H54 (cell line): Measurements from ENCODE around the gene NOA1.
"Not testable (repeated sequence)": the region's sequence is repeated elsewhere in the genome, so short reads cannot be mapped to it uniquely, and the experiment has no call there.

Source experiments
- DNase-seq: peaks from one replicate; pipeline ENCODE4 v3.0.0; 2011; ENCODE audit warnings: low spot score, mixed read lengths; ENCODE audit not compliant: insufficient read length
- FAIRE-seq: peaks from 3 replicates; lab custom pipeline; 2011; peaks lifted over from hg19 to GRCh38; lab: Jason Lieb, UNC
- POLR2A ChIP-seq: IDR thresholded peaks from 2 replicates; pipeline ENCODE4 v1.6.1; 2011; ENCODE audit warnings: low read depth, mild to moderate bottlenecking, low read length

Gene NOA1

DNA sequence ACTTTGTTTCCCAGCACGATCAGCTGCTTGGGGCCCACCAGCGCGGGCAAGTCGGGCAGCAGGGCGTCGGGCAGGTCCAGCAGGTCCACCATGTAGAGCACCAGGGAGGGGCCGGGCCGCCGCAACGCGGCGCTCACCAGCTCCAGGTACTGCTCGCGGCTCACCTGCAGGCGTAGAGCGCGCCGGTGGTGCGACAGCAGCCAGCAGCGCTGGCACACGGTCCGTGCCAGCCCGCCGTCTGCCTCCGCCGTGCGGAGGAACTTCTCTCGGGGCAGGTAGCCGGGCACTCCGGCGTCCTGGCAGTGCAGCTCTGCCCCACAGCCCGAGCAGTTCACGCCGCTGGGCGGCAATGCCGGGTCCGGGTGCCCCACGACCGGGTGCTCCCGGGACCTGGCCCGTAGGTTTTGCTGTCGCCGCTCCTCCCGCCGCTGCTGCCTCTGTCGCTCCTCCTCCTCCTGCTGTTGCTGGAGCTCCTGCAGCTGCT is 527 bp downstream of the NOA1 start:
- no peak for TF ChIP-seq POLR2A
- no peak for FAIRE-seq
- DNase-seq, result no peak

DNA sequence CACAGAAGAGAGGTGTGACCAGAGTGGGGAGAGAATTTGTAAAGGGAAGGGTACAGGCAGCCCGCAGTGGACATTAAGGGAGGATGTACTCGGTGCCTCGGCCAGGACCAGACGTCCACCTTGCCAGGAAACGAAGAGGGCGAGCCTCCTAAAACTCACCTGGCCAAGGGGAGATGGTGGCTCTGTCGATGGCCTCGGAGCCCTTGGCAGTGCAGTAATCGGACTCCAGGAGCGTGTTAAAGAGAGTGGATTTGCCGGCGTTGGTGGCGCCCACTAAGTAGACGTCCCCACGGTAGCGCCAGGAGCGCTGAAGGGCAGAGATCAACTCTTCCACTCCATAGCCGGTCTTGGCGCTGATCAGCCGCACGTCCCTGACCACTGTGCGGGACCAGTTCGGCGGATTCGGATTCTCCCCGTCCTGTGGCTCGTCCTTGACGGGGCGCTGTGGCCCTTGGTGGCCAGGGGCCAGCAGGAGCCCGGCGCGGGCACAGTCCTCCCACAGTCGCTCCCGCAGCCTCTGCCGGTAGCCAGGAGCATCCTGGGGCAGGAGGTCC is 1.0 kb downstream of the NOA1 start:
- no peak for TF ChIP-seq POLR2A
- FAIRE-seq, result no peak
- DNase-seq, result no peak

DNA sequence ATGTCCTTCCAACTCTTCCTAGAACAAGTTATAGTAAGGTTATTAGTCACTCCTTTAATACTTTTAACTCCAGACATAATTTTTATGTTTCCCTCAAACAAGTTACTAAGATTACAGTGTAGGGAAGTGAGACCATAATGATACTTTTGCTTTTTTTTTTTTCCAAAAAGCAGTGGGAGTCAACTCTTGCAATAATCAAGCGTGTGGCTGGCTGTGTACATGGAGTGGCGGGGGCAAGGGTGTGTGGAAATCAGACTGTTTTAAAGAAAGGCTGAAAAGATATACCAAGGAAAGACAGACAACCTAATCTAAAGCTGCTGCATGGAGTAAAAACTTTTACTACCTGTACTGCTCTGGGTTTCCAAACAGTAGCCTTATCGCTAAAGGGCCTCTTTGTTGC is 4.1 kb downstream of the NOA1 start:
- no peak for FAIRE-seq
- no peak for DNase-seq
- TF ChIP-seq POLR2A, result no peak

DNA sequence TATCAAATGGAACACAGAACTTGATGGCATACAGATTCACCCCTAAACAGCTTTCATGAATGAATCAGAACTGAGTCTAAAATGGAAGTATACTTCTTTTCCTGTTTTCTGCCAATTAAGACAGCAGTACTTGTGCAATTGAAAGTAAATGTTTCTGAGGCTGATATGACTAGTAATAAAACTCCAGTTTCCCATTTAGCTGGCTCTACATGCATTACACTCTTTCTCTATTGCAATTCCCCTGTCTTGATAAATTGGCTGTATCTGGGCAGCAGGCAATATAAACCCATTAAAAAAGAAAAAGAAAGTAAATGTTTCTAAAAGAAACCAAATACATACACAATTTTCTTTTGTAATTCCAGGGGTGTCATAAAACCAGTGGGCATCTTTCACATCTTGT is 4.6 kb downstream of the NOA1 start:
- DNase-seq, result no peak
- TF ChIP-seq POLR2A, result no peak
- no peak for FAIRE-seq

GRCh38 chr4:56972389-56972788 is 5.0 kb downstream of the NOA1 start:
- no peak for TF ChIP-seq POLR2A
- FAIRE-seq (no peak), DNase-seq (no peak)

- FAIRE-seq, result no peak
- no peak for DNase-seq
- no peak for TF ChIP-seq POLR2A
Measured at GRCh38 chr4:56971383-56971782, 6.0 kb downstream of the NOA1 start.

- no peak for TF ChIP-seq POLR2A
- no peak for DNase-seq
- FAIRE-seq, result no peak
Measured at GRCh38 chr4:56961107-56961500, 16.3 kb downstream of the NOA1 start.

DNA sequence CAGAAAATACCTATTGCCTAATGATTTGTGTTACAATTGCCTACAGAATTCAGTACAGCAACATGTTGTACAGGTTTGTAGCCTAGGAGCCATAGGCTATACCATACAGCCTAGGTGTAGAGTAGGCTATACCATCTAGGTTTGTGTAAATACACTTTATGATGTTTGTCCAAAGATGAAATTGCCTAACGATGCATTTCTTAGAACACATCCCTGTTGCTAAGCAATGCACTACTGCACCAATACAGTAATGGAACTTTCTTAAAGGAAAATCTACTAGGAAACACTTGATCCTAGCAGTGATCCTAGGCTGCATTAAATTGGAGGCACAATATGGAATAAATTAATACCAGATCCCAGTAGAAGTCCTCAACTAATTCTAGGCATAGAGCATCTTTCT is 18.3 kb downstream of the NOA1 start:
- no peak for FAIRE-seq
- TF ChIP-seq POLR2A, result no peak
- no peak for DNase-seq

- FAIRE-seq (no peak), DNase-seq (peak; percentile 9)
Measured at GRCh38 chr4:56958111-56958517, 19.3 kb downstream of the NOA1 start.

GRCh38 chr4:56953680-56954520 is 23.5 kb downstream of the NOA1 start:
- FAIRE-seq (no peak), DNase-seq (no peak)
- no peak for TF ChIP-seq POLR2A

More at GRCh38 chr4:56958111-56958517, 19.3 kb downstream of the NOA1 start:
- no peak for TF ChIP-seq POLR2A

GRCh38 chr4:56941403-56941802 is 36.0 kb downstream of the NOA1 start:
- no peak for TF ChIP-seq POLR2A
- FAIRE-seq, result no peak

GRCh38 chr4:56940971-56941370 is 36.4 kb downstream of the NOA1 start:
- FAIRE-seq (no peak), DNase-seq (no peak)
- TF ChIP-seq POLR2A, result no peak

More at GRCh38 chr4:56941403-56941802, 36.0 kb downstream of the NOA1 start:
- no peak for DNase-seq

GRCh38 chr4:56940403-56940802 is 37.0 kb downstream of the NOA1 start:
- no peak for TF ChIP-seq POLR2A
- FAIRE-seq, result no peak
- no peak for DNase-seq

GRCh38 chr4:56939826-56940225 is 37.6 kb downstream of the NOA1 start:
- FAIRE-seq, DNase-seq: not testable (repeated sequence)

DNA sequence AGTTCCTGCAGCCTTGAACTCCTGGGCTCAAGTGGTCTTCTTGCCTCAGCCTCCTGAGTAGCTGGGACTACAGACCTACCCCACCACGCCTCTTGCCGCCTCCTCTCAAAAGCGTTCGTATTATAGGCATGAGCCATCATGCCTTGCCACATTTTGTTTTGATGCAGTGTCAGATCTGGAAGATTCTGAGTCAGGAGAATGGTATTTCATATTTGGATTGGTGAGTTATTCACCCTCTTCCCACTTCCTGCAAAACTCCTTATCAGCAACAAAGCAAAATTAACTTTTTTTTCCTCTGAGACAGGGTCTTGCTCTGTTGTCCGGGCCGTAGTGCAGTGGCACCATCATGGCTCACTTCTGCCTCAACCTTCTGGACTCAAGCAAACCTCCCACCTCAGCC is 40.1 kb downstream of the NOA1 start:
- DNase-seq (peak; percentile 30), FAIRE-seq (peak; percentile 90)
- TF ChIP-seq POLR2A, result no peak
